Measurements from ENCODE around the gene ZNF516. TPM values are rescaled to one million over a fixed set of nuclear protein-coding genes. Genes with fewer than 3 reads are reported as not detected.

The ZNF516 gene
- total and polyA plus RNA-seq, 2 experiments from 2014 or later = 18.2 to 29.2 TPM

- H3K36me3 ChIP-seq (replicated peaks; ENCODE audit: insufficient read depth, low read depth) = no peaks in the 10 kb centered on the region
- WGBS (ENCODE audit: low lambda C conversion rate, missing lambda C conversion rate) = 95% methylated on average over 15 of the region's 15 CpGs
- H4K20me1 ChIP-seq (ENCODE audit: insufficient read depth, poor library complexity, severe bottlenecking) = peaks cover 77% of the 10 kb centered on the region
- DNase-seq (ENCODE audit: low spot score) = no peak
- H3K4me3 ChIP-seq = no peak overlapping the region
- H3K4me1 ChIP-seq (ENCODE audit: insufficient read depth) = peaks cover 9% of the 10 kb centered on the region
- H3K4me2 ChIP-seq = no peak overlapping the region
- TF ChIP-seq CTCF (IDR thresholded peaks at IDR 0.05; ENCODE audit: poor library complexity) = no peak
- TF ChIP-seq EZH2phosphoT487 (IDR thresholded peaks at IDR 0.05; ENCODE audit: low read depth, severe bottlenecking, unreplicated experiment) = no peak
- no peak for TF ChIP-seq EZH2 (IDR thresholded peaks at IDR 0.05; ENCODE audit: borderline replicate concordance)
- H3K9me3 ChIP-seq (ENCODE audit: low read depth) = no peaks in the 10 kb centered on the region
- no peak overlapping the region for H2AFZ ChIP-seq
- peaks cover 96% of the 10 kb centered on the region for H3K79me2 ChIP-seq
- no peak overlapping the region for H3K27ac ChIP-seq
- no peaks in the 10 kb centered on the region for H3K27me3 ChIP-seq
- no peaks in the 10 kb centered on the region for H3K9me2 ChIP-seq (replicated peaks; ENCODE audit: insufficient read depth)
Observed at GRCh38 chr18:76428396-76429261, 66.4 kb downstream of the ZNF516 start.

- Histone ChIP-seq H3K9me3 (ENCODE audit: low read depth) (no peaks in the 10 kb centered on the region), H3K79me2 (peaks cover 96% of the 10 kb centered on the region), H3K36me3 (replicated peaks; ENCODE audit: insufficient read depth, low read depth) (no peaks in the 10 kb centered on the region), H3K27me3 (no peaks in the 10 kb centered on the region), H2AFZ (no peak overlapping the region), H3K9me2 (replicated peaks; ENCODE audit: insufficient read depth) (no peaks in the 10 kb centered on the region), H3K4me3 (no peak overlapping the region), H3K4me1 (ENCODE audit: insufficient read depth) (peaks cover 16% of the 10 kb centered on the region), H3K4me2 (no peak overlapping the region), H3K27ac (no peak overlapping the region), H4K20me1 (ENCODE audit: insufficient read depth, poor library complexity, severe bottlenecking) (peaks cover 78% of the 10 kb centered on the region)
- 48% methylated on average over 8 of the region's 8 CpGs for WGBS (ENCODE audit: low lambda C conversion rate, missing lambda C conversion rate)
- DNase-seq (ENCODE audit: low spot score) = peak; percentile 57
- TF ChIP-seq CTCF (IDR thresholded peaks at IDR 0.05; ENCODE audit: poor library complexity) (peak; percentile 68), EZH2phosphoT487 (IDR thresholded peaks at IDR 0.05; ENCODE audit: low read depth, severe bottlenecking, unreplicated experiment) (no peak), EZH2 (IDR thresholded peaks at IDR 0.05; ENCODE audit: borderline replicate concordance) (no peak)
Observed at GRCh38 chr18:76426737-76427305, 68.2 kb downstream of the ZNF516 start.

- peaks cover 90% of the 10 kb centered on the region for H3K79me2 ChIP-seq
- peaks cover 77% of the 10 kb centered on the region for H4K20me1 ChIP-seq (ENCODE audit: insufficient read depth, poor library complexity, severe bottlenecking)
- no peak overlapping the region for H3K4me2 ChIP-seq
Observed at GRCh38 chr18:76425146-76426131, 69.6 kb downstream of the ZNF516 start.

More at GRCh38 chr18:76425146-76426131, 69.6 kb downstream of the ZNF516 start:
- Histone ChIP-seq H3K4me3 (no peak overlapping the region), H3K27me3 (no peaks in the 10 kb centered on the region), H3K4me1 (ENCODE audit: insufficient read depth) (peaks cover 16% of the 10 kb centered on the region), H3K9me2 (replicated peaks; ENCODE audit: insufficient read depth) (no peaks in the 10 kb centered on the region), H2AFZ (no peak overlapping the region), H3K36me3 (replicated peaks; ENCODE audit: insufficient read depth, low read depth) (no peaks in the 10 kb centered on the region), H3K9me3 (ENCODE audit: low read depth) (no peaks in the 10 kb centered on the region), H3K27ac (peak overlapping the region; percentile 9)
- DNase-seq (ENCODE audit: low spot score) = no peak
- 59% methylated on average over 22 of the region's 22 CpGs for WGBS (ENCODE audit: low lambda C conversion rate, missing lambda C conversion rate)
- TF ChIP-seq EZH2phosphoT487 (IDR thresholded peaks at IDR 0.05; ENCODE audit: low read depth, severe bottlenecking, unreplicated experiment) (no peak), CTCF (IDR thresholded peaks at IDR 0.05; ENCODE audit: poor library complexity) (no peak), EZH2 (IDR thresholded peaks at IDR 0.05; ENCODE audit: borderline replicate concordance) (no peak)

Data from hepatocyte (in vitro differentiated cells).